Hematopoietic multipotent progenitor cell treated with erythropoietin and hydrocortisone succinate and interleukin-3 and kit ligand, for 6 days (in vitro differentiated cells): ENCODE measurements around the gene ERG28.
"Not testable (repeated sequence)": the region's sequence is repeated elsewhere in the genome, so short reads cannot be mapped to it uniquely, and the experiment has no call there.

Source experiments
- DNase-seq: peaks from one replicate; pipeline ENCODE4 v3.0.0-alpha.2; 2015

The ERG28 gene

DNA sequence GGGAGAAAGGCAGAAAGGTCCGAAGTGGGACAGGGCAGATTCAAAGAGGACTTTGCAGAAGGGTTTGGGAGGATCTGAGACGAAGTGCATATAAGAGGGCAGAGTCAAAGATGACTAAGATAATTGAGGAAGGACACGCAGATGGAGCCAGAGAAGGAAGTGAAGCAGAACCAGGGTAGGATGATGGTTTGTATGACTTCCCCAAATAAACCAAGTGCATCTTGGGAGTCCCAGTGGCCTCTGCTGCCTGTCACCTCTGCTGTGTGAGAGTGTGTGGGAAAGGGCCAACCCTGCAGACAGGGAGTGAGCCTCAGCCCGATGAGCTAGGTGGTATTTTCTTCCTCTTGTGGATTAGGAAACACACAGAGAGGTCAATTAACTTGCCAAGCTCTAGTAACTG, 45.5 kb downstream of the ERG28 start:
- peak; percentile 41 for DNase-seq

DNA sequence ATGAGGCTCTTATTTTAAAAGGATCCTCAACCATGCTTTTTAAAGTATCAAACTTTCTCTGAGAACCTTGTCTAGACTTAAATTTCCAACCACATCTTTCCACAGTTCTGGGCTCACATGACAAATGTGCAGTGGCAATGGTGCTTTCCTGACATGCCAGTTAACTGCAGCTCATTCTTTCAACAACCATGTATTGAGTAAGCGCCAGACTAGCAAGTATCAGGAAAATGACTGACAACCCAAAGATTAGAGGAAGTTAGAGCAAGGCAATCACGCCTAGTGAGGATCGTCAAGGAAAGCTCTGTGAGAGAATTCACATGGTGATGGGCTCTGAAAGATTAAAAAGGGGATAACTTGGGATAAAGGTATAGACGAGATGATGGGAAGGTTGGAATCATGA, 46.5 kb downstream of the ERG28 start:
- DNase-seq: peak; percentile 7

DNA sequence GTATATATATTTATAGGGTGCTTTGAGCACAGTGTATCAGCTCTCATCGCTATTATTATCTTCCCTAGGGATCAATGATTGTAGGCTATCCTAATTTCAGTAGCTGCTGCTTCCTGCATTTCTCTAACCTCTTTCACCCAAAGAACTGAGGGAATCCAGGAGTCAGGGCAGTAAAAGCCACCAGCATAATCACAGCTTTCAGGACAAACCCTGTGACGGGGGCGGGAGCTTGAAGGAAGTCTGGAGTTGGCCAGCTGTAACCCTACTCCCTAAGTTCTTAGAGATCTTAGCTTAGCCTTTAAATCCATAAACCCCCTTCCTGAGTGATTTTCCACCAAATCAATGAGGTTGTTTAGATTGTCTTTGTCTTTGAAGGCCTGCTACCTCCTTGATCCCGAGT, 48.5 kb downstream of the ERG28 start:
- no peak for DNase-seq

DNA sequence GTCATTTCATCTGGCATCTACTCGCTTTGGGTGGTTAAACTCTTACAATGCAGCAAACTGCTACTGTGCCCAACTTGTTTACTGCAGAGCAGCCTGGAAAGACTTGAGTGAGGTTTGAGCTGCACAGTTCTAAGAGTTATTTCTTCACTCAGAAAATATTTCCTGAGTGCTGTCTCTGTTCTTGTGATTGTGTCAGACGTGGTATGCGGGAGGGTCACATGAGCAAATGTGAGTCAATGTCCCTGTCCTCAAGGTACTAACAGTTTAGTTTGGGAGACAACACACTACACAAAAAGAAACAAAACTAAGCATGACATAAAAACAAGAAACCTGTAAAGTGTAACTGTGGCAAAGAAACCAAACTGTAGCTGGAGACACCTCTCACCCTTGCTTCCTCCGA, 49.8 kb downstream of the ERG28 start:
- no peak for DNase-seq

DNA sequence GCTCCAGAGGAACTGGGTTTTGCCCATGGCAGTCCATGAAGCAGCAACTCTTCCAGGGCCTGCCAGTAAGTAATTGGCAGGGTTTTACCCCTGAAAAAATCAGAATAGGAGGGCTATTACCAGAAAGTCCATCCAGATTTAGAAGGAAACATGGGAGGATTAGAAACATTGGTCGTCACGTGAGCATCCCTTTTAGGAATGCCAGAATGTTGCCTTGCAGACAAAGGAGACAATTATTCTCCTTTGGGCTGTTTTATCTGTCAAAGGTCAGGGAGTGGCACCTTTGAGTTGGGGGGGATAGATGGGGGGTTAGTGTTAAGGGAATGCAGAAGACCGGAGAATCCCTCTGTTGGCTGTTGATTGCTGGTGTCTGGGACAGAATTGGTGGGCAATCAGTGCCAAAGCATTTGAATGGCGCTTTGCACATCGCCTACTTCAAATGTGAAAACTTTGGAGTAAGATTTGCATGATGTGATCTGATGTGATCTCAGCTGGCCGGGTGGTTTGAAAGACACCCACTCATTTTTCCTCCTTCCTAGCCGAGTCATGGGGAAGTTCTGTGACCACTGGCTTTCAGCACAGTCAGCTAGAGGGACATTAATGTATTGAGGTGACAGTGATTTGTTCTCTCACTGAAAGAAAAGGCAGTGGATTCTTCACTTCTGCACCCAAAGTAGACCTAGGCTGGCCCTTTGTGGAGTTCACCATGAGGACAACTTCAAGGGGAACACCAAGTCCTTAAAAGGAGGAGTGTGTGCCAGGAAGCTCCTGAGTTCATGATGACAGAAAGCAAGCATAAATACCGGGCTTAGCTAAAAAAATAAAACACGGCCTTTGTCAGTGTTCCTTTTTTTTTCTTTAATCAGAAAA, 50.8 kb downstream of the ERG28 start:
- DNase-seq: no peak

DNA sequence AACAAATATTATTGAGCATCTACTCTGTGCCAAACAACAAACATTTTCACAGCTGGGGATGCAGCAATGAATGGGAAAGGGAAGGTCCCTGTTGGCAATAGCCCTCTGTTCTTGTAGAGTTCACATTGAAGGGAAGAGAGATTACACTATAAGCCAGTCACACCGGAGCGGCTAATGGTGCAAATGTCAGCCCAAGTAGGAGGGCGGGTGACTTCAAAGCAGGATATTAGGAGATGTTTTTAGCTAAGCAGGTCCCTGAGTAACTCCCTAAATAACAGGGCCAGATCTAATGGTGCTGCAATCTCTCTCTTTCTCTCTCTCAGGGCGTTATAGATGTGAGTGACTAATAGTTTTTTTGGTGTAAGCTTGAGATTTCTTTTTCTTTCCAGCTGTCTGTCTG, 51.6 kb downstream of the ERG28 start:
- DNase-seq: no peak

DNA sequence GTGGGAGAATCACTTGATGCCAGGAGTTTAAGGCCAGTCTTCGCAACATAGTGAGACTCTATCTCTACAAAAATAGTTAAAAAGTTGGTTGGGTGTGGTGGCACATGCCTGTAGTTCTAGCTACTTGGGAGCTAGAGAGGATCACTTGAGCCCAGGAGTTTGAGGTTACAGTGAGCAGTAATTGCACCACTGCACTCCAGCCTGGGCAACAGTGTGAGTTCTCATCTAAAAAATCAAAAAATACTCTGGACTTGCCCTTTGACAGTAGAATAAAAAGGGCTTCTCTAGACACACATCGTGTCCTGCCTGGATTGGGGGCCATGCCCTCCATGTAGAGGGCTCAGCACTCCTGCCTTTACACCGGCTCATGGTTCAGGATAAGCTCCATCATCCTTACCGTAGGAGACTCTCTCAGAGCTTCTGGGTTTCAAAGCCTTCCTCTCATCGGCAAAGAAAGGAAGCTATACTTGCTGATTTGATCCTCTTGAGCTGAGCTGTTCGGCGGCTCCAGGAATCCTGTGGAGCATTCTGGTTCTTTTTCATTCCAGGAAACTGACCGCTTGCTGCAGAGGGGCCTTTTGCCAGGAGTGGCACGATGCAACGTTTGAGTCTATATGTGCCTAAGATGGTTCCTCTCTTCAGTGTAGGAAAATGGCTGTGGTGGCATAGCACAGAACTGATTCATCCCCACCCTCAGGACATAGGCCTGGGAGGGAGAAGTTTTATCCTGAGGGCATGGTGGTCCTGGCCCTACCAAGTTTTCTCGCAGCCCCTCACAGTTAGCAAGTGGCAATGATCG, 52.6 kb downstream of the ERG28 start:
- DNase-seq: no peak

DNA sequence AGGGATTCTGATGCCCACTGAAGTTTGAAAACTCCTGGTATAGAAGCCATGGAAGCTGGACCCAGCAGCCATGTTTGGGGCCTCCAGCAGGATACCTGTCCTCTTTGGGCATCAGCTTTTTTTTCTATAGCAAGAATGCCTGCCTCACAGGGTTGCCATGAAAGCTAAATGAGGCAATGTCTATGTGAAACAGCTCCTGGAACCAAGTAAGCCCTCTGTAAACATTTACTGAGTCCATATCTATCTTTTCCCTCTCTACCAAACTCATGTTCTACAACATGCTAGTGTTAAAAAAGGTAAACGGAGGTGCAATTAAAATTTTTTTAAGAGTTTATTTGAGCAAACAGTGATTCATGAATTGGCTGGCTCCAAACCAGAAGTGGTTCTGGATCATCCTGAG, 53.6 kb downstream of the ERG28 start:
- no peak for DNase-seq

DNA sequence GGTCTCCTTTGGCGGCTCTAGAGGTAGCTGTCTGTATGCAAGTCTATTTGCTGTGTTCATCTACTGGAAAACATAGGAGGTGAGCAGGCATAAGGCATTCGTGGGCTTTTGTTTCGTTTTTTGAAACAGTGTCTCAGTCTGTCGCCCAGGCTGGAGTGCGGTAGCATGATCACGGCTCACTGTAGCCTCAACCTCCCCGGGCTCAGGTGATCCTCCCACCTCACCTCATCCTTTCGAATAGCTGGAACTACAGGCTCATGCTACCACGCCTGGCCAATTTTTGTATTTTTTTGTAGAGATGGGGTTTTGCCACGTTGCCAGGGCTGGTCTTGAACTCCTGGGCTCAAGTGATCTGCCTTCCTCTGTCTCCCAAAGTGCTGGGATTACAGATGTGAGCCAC, 54.8 kb downstream of the ERG28 start:
- no peak for DNase-seq

DNA sequence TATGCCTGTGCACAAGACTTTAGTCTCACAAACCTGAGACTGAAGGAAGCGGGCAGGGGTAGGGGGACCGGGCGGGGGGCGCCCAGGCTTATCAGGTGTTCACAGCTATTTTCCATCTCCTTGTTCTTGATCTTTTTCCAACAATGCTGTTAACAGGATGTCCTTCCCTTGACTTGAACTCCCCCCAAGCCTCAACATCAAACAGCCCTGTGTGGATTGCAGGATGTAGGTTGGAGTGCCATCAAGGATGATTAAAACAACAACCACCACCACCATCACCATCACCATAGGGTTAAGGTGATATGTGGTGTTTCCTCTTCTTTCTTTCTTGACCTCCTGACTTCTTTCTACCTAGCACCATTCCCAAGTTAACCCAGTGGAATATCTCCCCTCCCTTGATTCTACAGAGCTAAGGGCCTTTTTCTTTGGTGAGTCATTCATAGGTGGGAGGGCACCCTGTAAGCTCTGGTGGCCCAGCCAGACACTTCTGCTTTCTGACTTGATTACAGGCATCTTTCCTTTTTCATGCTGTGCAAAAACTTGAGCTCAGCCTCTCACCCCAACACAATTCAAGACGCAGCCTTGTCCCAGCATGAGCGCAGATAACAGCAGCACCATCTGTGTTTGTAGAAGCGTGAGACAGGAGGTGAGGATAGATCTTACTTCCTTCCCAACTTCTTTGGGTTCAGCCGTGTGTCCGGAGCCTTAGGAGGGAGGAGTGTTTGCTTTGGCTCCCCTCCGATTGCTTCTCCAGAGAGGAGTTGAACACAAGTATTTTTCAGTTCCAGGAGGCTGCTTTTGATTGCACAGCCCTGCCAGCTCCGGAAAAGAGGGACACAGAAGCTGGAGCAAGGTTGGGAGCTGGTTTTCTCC, 55.5 kb downstream of the ERG28 start:
- peak; percentile 12 for DNase-seq

DNA sequence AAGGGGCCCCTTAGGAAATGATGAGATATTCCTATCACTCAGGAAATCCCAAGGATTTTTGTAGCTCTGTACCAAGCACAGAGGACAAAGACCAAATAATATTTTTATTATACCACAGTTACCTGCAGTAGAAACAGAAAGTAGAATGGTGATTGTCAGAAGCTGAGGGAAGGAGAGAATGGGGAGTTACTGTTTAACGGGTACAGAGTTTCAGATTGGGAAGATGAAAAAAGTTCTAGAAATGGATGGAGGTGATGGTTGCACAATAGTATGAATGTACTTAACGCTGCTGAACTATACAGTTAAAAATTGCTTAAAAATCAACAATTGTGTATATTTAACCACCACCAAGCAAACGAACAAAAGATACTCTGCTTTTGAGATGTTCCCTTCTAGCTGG, 58.2 kb downstream of the ERG28 start:
- DNase-seq: no peak

DNA sequence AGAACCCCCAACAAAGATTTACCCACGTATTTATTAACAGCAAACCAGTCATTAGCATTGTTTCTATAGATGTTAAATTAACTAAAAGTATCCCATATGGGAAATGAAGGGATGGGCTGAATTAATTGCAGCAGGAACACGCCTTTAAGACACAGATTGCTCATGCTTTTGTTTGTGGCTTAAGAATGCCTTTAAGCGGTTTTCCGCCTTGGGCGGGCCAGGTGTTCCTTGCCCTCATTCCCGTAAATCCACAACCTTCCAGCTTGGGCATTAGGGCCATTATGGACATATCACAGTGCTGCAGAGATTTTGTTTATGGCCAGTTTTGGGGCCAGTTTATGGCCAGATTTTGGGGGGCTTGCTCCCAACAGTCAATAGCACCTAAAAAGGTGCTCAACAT, 59.6 kb downstream of the ERG28 start:
- not testable (repeated sequence) for DNase-seq

DNA sequence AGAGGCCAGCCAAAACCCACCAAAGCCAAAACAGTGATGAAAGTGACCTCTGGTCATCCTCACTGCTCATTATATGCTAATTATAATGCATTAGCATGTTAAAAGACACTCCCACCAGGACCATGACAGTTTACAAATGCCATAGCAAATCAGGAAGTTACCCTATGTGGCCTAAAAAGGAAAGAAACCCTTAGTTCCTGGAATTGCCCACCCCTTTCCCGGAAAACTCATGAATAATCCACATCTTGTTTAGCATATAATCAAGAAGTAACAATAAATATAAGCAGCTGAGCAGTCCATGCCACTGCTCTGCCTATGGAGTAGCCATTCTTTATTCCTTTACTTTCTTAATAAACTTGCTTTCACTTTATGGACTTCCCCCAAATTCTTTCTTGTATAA, 60.6 kb downstream of the ERG28 start:
- not testable (repeated sequence) for DNase-seq
